Pancreas (tissue), 10 donors: ENCODE data around the gene POLR1C. TPM values are rescaled to one million over a fixed set of nuclear protein-coding genes. Genes with fewer than 3 reads are reported as not detected.

Source experiments
- ATAC-seq, 4 donors: fragments of 200-7000 bp; cut with Tn5 transposase; one replicate each; pipeline versions ENCODE4 v1.8.0 to v1.9.1; 2020; ENCODE audit warnings: mild to moderate bottlenecking in 4 of 4, moderate library complexity in 4 of 4
- DNase-seq, 6 donors: peaks; one replicate each; pipeline ENCODE4 v3.0.0-alpha.2; 2020
- FAIRE-seq: peaks from 2 replicates; lab custom pipeline; 2012; peaks lifted over from hg19 to GRCh38; lab: Jason Lieb, UNC
- H3K27ac ChIP-seq, 4 donors: fragments of 200-600 bp; sonication (generic); 1 replicate in 3 of 4; 2 replicates in 1 of 4; pipeline versions ENCODE4 v1.5.0 to v1.8.0; 2020
- H3K27me3 ChIP-seq, 4 donors: fragments of 200-600 bp; one replicate each; pipeline ENCODE4 v1.8.0; 2021
- H3K36me3 ChIP-seq, 3 donors: fragments of 200-600 bp; sonication (generic) in 1 of 3; one replicate each; pipeline versions ENCODE4 v1.5.0 to v1.8.0; 2020 to 2021
- H3K4me1 ChIP-seq, 3 donors: fragments of 200-600 bp; one replicate each; pipeline ENCODE4 v1.8.0; 2021
- H3K4me3 ChIP-seq, 4 donors: fragments of 200-600 bp; sonication (generic) in 2 of 4; one replicate each; pipeline versions ENCODE4 v1.5.0 to v1.8.0; 2020 to 2021
- H3K9me3 ChIP-seq, 4 donors: fragments of 200-600 bp; one replicate each; pipeline ENCODE4 v1.8.0; 2021
- WGBS, 2 donors: extraction: QIAGEN DNeasy Blood & Tissue Kit; methylation state at CpG; one replicate each; pipeline ENCODE4 v1.1.7; 2013; 5-methylcytosine and 5-hydroxymethylcytosine counted together
- intact Hi-C, 3 donors: fragments of 100-400 bp; cut with DNase I; formaldehyde crosslinking; loops; one replicate each; pipeline versions ENCODE4 v1.11.1 to v1.14.2; 2022
- polyA plus RNA-seq, 2 donors: library from polyadenylated mRNA; stranded (reverse); fragments of 200-250 nt; gene quantifications; one replicate each; pipeline ENCODE4 v1.2.3, GENCODE V29; 2013
- total RNA-seq, 6 donors: library from RNA; stranded (reverse); fragmentation: NEBNext Ultra II Directional in 4 of 6; extraction: Animal tissue kit (Norgen Biotek cat#: 25700) in 4 of 6; gene quantifications; one replicate each; pipeline versions ENCODE4 v1.2.1 to v1.2.4, GENCODE V29; 2021 to 2023
- TF ChIP-seq, protein P1 (sequence below), 4 donors: fragments of 200-600 bp; sonication (generic) in 3 of 4; IDR thresholded peaks; one replicate each; pipeline versions ENCODE4 v1.5.0 to v1.8.0; 2021; ENCODE audit warnings: antibody characterized with exemption in 4 of 4
- donor health status: healthy with polysubstance abuse.
- donor health status: DM: no; HTN: no; CAD: no; lungs with moderate emphysema.
- donor health status: DM: no; HTN: no; CAD: no.
- donor health status: control.
- donor health status: control.
- donor health status: Bipolar disorder and iron deficiency.
- donor health status: DM: yes; HTN: yes; CAD: no.
- donor health status: DM: no; HTN: no; CAD: no.
- donor health status: DM: no; HTN: no; CAD: no.
- donor health status: DM: yes; HTN: yes; CAD: no.

The POLR1C gene
- total and polyA plus RNA-seq, 8 donors = 10.2 to 31.3 (median 18.8) TPM

DNA sequence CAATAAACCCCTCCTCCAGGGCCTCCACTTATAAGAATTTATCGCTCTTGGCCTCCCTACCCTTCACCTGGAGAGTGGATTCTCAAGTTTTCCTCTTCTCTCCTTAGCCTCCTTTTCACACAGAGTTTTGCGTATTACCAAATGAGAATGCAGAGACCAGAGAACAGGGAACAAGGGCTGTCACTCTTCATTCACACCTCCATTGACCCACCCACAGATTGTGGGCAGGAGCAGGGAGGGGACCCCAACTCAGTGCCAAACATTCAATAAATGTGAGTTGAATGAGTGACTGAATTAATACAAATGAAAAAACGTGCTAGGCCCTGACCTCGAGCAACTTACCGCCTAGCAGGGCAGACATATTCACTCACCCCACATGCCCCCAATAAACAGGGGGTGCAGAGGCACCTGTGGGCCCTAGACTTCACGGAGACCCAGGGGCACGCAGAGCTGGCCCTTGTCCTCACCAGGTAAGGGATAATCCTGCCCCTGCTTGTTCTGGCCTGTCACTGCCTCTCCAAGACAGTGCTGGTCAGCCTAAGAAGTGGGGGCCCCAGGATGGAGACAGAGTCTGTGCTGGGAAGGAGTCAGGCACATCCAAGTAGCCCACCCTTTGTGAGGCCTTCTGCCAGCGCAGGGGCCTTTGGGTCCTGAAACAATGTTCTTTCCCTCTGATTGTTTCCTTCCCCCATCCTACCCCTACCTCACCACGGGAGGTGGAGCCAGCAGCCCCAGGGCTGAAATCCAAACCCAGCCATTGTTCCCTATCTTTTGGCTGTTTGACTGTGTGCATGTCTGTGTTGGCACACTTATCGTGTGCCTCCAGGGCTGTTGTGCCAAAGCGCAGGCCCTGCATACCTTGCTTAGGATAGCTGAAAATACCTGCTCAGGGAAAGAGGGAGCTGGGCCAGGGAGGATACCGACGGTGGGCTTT lies 47.9 kb upstream of the POLR1C start:
- no peaks in the 10 kb centered on the region for H3K27me3 ChIP-seq
- no peaks in the 10 kb centered on the region for H3K36me3 ChIP-seq
- no peaks in the 10 kb centered on the region for H3K9me3 ChIP-seq
- FAIRE-seq (no peak), DNase-seq (no peak), ATAC-seq (peak in 2 of 4 donors; percentile 38 to 75)
- no peak overlapping the region for H3K27ac ChIP-seq
- intact Hi-C loops = no loop called here
- H3K4me1 ChIP-seq = no peaks in the 10 kb centered on the region
- H3K4me3 ChIP-seq = no peak overlapping the region
- 54 to 61% methylated on average over 13 of the region's 13 CpGs for WGBS, 2 donors
- TF ChIP-seq, protein P1, sequence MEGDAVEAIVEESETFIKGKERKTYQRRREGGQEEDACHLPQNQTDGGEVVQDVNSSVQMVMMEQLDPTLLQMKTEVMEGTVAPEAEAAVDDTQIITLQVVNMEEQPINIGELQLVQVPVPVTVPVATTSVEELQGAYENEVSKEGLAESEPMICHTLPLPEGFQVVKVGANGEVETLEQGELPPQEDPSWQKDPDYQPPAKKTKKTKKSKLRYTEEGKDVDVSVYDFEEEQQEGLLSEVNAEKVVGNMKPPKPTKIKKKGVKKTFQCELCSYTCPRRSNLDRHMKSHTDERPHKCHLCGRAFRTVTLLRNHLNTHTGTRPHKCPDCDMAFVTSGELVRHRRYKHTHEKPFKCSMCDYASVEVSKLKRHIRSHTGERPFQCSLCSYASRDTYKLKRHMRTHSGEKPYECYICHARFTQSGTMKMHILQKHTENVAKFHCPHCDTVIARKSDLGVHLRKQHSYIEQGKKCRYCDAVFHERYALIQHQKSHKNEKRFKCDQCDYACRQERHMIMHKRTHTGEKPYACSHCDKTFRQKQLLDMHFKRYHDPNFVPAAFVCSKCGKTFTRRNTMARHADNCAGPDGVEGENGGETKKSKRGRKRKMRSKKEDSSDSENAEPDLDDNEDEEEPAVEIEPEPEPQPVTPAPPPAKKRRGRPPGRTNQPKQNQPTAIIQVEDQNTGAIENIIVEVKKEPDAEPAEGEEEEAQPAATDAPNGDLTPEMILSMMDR (IDR thresholded peaks at IDR 0.05) = no peak

DNA sequence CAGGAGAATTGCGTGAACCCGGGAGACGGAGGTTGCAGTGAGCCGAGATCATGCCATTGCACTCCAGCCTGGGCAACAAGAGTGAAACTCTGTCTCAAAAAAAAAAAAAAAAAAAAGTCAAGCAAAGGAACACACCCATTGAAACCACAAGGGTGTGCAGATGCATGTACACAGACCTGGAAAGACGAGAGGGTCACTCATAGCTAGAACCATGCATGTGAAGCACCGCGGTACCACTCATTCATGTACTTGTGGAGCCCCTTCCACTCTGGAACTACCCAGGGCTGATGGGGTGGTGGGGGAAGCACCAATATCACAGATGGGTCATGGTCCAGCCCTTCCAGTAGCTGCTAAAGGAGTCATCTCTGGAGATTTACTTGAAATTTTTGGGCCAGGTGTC lies 46.9 kb upstream of the POLR1C start:
- Histone ChIP-seq H3K27me3 (no peaks in the 10 kb centered on the region), H3K36me3 (no peaks in the 10 kb centered on the region), H3K4me3 (no peak overlapping the region), H3K4me1 (no peaks in the 10 kb centered on the region), H3K9me3 (no peaks in the 10 kb centered on the region), H3K27ac (no peak overlapping the region)
- ATAC-seq = no peak
- TF ChIP-seq, protein P1 (IDR thresholded peaks at IDR 0.05) = no peak
- no peak for DNase-seq
- intact Hi-C loops = no loop called here
- no peak for FAIRE-seq
- WGBS, 2 donors = 88 to 90% methylated on average over 7 of the region's 7 CpGs

DNA sequence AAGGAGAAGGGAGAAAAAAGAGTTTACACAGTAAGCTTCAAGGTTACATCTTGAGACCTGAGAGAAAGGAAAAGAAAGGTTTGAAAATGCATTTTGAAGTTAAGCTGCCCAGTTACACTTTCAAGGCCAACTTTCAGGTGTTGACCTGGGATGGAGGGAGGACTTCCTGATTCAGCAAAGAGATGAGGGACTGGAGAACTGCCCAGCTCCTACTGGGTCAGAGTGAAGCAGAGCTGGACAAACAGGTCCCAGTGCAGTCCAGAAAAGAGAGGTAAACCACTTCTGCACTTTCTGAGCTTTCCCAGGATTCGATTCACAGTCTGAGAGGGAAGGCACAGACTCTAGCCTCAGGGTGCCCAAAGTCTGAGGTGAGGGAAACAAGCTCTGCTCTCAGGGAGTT lies 45.5 kb upstream of the POLR1C start:
- WGBS, 2 donors = 9 to 28% methylated on average over 1 of the region's 1 CpG
- Histone ChIP-seq H3K9me3 (no peaks in the 10 kb centered on the region), H3K27me3 (no peaks in the 10 kb centered on the region), H3K4me1 (no peaks in the 10 kb centered on the region), H3K36me3 (no peaks in the 10 kb centered on the region), H3K27ac (no peak overlapping the region), H3K4me3 (no peak overlapping the region)
- peak in 2 of 4 donors; percentile 54 to 84 for ATAC-seq
- no peak for DNase-seq
- TF ChIP-seq, protein P1 (IDR thresholded peaks at IDR 0.05) = no peak
- no peak for FAIRE-seq
- intact Hi-C loops = no loop called here

DNA sequence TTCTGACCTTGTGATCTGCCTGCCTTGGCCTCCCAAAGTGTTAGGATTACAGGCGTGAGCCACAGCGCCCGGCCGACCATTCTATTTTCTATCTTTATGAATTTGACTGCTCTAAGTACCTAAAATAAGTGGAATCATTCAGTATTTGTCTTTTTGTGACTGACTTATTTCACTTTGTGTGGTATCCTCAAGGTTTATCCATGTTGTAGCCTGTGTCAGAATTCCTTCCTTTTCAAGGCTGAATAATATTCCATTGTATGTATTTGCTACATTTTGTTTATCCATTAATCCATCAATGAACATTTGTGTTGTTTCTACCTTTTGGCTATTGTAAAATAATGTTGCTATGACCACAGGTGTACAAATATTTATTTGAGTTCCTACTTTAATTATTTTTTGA lies 44.4 kb upstream of the POLR1C start:
- FAIRE-seq = no peak
- WGBS, 2 donors = 92 to 95% methylated on average over 4 of the region's 4 CpGs
- no peak overlapping the region for H3K4me3 ChIP-seq
- H3K4me1 ChIP-seq = no peaks in the 10 kb centered on the region
- no peak for ATAC-seq
- no peaks in the 10 kb centered on the region for H3K36me3 ChIP-seq
- no peak overlapping the region for H3K27ac ChIP-seq
- no peak for DNase-seq
- TF ChIP-seq, protein P1 (IDR thresholded peaks at IDR 0.05) = no peak
- no peaks in the 10 kb centered on the region for H3K9me3 ChIP-seq
- intact Hi-C loops = no loop called here
- no peaks in the 10 kb centered on the region for H3K27me3 ChIP-seq

DNA sequence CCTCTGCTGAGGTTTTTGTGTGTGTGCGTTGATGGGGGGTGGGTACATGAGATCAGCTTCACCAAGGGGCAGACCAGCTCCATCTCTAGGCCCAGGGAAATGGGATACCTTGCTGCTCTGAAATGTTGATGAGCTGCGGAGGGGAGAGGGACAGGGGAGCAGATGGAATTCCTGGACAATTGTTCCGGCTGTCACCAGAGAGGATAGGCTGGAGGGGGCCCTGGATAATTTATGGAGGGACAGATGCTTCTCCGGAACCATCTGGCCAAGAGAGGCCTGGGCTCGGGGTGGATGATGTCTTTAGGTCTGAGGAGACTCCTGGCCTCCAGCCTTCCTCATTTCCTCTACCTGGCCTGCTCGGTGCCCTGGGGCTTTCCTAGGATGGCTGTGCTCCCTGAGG lies 41.4 kb upstream of the POLR1C start:
- TF ChIP-seq, protein P1 (IDR thresholded peaks at IDR 0.05) = no peak
- H3K4me3 ChIP-seq = no peak overlapping the region
- H3K9me3 ChIP-seq = no peaks in the 10 kb centered on the region
- no peak for ATAC-seq
- no peak overlapping the region for H3K27ac ChIP-seq
- intact Hi-C loops = no loop called here
- peaks cover 6 to 13% (median 8%) of the 10 kb centered on the region in 3 donors for H3K4me1 ChIP-seq
- FAIRE-seq = no peak
- 75 to 81% methylated on average over 6 of the region's 6 CpGs for WGBS, 2 donors
- no peaks in the 10 kb centered on the region for H3K36me3 ChIP-seq
- H3K27me3 ChIP-seq = no peaks in the 10 kb centered on the region
- no peak for DNase-seq
